ENCODE measurements around the gene HSF4.

HSF4 gene

DNA sequence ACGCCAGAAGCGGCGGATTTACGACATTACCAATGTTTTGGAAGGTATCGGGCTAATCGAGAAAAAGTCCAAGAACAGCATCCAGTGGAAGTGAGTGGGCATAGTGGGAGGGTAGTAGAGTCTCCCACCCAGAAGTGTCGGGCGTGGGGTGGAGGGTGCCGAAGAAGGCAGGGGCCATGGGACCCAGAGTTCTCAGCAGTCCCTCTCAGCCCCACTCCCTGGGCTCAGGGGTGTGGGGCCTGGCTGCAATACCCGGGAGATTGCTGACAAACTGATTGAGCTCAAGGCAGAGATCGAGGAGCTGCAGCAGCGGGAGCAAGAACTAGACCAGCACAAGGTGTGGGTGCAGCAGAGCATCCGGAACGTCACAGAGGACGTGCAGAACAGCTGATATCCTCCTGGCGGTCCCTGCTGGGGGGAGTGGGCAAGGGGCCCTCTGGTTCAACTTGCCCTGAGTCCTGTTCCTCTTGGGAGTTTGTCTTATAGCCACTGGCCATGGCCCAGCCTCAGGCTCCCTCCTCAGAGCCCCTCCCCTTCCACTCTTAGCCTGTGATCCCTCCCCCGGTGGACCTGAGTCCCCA, 28.3 kb downstream of the HSF4 start:
- TF ChIP-seq POLR2AphosphoS5 (IDR thresholded peaks at IDR 0.05; ENCODE audit: low read depth, low read length), result no peak
- TF ChIP-seq FOXP2 (optimal IDR thresholded peaks at IDR 0.05; ENCODE audit: borderline replicate concordance, extremely low read depth, extremely low read length, insufficient read depth), result no peak
- TF ChIP-seq, protein P1, sequence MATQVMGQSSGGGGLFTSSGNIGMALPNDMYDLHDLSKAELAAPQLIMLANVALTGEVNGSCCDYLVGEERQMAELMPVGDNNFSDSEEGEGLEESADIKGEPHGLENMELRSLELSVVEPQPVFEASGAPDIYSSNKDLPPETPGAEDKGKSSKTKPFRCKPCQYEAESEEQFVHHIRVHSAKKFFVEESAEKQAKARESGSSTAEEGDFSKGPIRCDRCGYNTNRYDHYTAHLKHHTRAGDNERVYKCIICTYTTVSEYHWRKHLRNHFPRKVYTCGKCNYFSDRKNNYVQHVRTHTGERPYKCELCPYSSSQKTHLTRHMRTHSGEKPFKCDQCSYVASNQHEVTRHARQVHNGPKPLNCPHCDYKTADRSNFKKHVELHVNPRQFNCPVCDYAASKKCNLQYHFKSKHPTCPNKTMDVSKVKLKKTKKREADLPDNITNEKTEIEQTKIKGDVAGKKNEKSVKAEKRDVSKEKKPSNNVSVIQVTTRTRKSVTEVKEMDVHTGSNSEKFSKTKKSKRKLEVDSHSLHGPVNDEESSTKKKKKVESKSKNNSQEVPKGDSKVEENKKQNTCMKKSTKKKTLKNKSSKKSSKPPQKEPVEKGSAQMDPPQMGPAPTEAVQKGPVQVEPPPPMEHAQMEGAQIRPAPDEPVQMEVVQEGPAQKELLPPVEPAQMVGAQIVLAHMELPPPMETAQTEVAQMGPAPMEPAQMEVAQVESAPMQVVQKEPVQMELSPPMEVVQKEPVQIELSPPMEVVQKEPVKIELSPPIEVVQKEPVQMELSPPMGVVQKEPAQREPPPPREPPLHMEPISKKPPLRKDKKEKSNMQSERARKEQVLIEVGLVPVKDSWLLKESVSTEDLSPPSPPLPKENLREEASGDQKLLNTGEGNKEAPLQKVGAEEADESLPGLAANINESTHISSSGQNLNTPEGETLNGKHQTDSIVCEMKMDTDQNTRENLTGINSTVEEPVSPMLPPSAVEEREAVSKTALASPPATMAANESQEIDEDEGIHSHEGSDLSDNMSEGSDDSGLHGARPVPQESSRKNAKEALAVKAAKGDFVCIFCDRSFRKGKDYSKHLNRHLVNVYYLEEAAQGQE (IDR thresholded peaks at IDR 0.05; ENCODE audit: insufficient read depth in 1 of 2, low read depth in 2 of 2, low read length in 2 of 2), result no peak
- no peak for TF ChIP-seq SIN3A (IDR thresholded peaks at IDR 0.05; ENCODE audit: borderline replicate concordance, insufficient read depth, low read length)
- no peak for TF ChIP-seq TAF1 (IDR thresholded peaks at IDR 0.05; ENCODE audit: borderline replicate concordance, insufficient read depth, low read length)

DNA sequence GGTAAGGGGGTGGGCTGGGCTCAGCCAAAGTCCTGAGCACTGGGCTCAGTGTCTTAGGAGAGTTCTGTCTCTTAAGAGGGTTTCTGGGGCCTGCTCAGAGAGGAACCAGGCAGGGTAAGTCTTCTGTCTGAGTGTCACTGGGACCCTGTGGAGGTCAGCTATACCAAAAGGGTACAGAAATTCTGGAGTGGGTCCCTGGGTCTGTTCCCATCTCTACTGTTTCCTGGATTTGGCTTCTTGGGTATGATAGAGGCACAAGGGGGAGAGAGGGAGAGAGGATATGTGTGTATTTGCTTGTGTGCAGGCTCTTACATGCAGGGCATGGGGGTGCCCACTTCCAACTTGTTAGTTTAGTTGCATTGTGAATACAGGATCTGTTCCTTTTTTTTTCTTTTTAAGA, 29.0 kb downstream of the HSF4 start:
- TF ChIP-seq POLR2AphosphoS5 (IDR thresholded peaks at IDR 0.05; ENCODE audit: low read depth, low read length), result no peak
- TF ChIP-seq, protein P1 (IDR thresholded peaks at IDR 0.05; ENCODE audit: insufficient read depth in 1 of 2, low read depth in 2 of 2, low read length in 2 of 2), result no peak
- no peak for TF ChIP-seq SIN3A (IDR thresholded peaks at IDR 0.05; ENCODE audit: borderline replicate concordance, insufficient read depth, low read length)
- TF ChIP-seq FOXP2 (optimal IDR thresholded peaks at IDR 0.05; ENCODE audit: borderline replicate concordance, extremely low read depth, extremely low read length, insufficient read depth), result no peak

DNA sequence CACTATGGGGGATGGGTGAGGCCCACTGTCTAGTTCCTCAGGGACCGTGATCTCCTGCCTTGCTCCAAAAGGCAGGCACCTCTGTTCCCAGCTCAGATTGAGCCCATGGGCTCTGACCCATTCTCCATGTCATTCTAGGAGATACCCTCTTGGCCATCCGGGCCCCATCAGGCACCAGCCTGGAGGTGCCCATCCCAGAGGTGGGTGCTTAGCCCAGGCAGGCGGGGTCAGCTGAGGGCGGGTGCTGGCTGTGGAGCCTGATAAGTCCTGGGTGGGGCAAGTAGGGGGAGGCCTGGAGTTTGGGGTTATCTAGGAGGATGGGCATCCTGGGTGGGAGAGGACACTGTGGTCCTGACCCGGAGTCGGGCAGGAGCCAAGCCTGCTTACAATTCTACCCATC, 29.7 kb downstream of the HSF4 start:
- TF ChIP-seq, protein P1 (IDR thresholded peaks at IDR 0.05; ENCODE audit: insufficient read depth in 1 of 2, low read depth in 2 of 2, low read length in 2 of 2), result no peak
- TF ChIP-seq FOXP2 (optimal IDR thresholded peaks at IDR 0.05; ENCODE audit: borderline replicate concordance, extremely low read depth, extremely low read length, insufficient read depth), result no peak
- no peak for TF ChIP-seq SIN3A (IDR thresholded peaks at IDR 0.05; ENCODE audit: borderline replicate concordance, insufficient read depth, low read length)
- TF ChIP-seq TAF1 (IDR thresholded peaks at IDR 0.05; ENCODE audit: borderline replicate concordance, insufficient read depth, low read length), result no peak
- no peak for TF ChIP-seq POLR2AphosphoS5 (IDR thresholded peaks at IDR 0.05; ENCODE audit: low read depth, low read length)

DNA sequence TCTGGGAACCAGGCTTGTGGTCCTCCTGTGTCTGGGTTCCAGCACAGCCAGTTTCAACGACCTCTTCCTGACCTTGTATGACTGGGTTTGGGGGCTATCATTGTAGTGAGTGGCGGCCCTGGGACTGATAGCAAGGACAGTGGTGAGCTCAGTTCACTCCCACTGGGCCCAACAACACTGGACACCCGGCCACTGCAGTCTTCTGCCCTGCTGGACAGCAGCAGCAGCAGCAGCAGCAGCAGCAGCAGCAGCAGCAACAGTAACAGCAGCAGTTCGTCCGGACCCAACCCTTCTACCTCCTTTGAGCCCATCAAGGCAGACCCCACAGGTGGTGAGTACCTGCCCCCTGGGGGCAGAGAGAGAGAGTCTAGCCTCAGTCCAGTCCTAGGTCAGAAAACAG, 31.1 kb downstream of the HSF4 start:
- TF ChIP-seq TAF1 (IDR thresholded peaks at IDR 0.05; ENCODE audit: borderline replicate concordance, insufficient read depth, low read length), result no peak
- TF ChIP-seq FOXP2 (optimal IDR thresholded peaks at IDR 0.05; ENCODE audit: borderline replicate concordance, extremely low read depth, extremely low read length, insufficient read depth), result no peak
- TF ChIP-seq, protein P1 (IDR thresholded peaks at IDR 0.05; ENCODE audit: insufficient read depth in 1 of 2, low read depth in 2 of 2, low read length in 2 of 2), result no peak
- no peak for TF ChIP-seq SIN3A (IDR thresholded peaks at IDR 0.05; ENCODE audit: borderline replicate concordance, insufficient read depth, low read length)
- no peak for TF ChIP-seq POLR2AphosphoS5 (IDR thresholded peaks at IDR 0.05; ENCODE audit: low read depth, low read length)

DNA sequence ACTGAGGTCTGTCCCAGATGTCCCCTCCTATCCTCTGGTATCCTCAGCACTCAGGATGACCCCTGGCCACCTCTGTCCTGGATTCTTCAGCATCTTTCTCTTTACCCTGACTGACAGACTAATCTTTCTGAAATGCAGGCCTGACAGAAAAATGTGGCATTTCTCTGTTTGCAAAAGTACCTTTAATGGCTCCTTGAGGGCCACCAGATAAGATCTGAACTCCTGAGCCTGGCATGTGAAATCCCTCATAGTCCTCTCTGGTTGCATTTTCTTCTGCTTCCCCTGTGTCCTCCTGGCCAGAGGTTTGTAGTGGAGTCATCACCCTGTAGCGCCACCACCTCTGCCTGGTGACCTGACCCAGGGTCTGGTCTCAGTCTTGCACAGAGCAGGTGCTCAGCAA, 32.3 kb downstream of the HSF4 start:
- TF ChIP-seq, protein P1 (IDR thresholded peaks at IDR 0.05; ENCODE audit: insufficient read depth in 1 of 2, low read depth in 2 of 2, low read length in 2 of 2), result no peak
- no peak for TF ChIP-seq FOXP2 (optimal IDR thresholded peaks at IDR 0.05; ENCODE audit: borderline replicate concordance, extremely low read depth, extremely low read length, insufficient read depth)
- no peak for TF ChIP-seq POLR2AphosphoS5 (IDR thresholded peaks at IDR 0.05; ENCODE audit: low read depth, low read length)
- TF ChIP-seq SIN3A (IDR thresholded peaks at IDR 0.05; ENCODE audit: borderline replicate concordance, insufficient read depth, low read length), result no peak
- TF ChIP-seq TAF1 (IDR thresholded peaks at IDR 0.05; ENCODE audit: borderline replicate concordance, insufficient read depth, low read length), result no peak
